HG02610 (cell line): ENCODE results near the gene TIAM2.
"Not testable (repeated sequence)": the region's sequence is repeated elsewhere in the genome, so short reads cannot be mapped to it uniquely, and the experiment has no call there.

Experiments used
- ATAC-seq: cut with Tn5 transposase; IDR thresholded peaks from one replicate; pipeline ENCODE4 v1.9.1; 2021; ENCODE audit warnings: mild to moderate bottlenecking, moderate library complexity; ENCODE audit not compliant: unreplicated experiment

The TIAM2 gene

GRCh38 chr6:155155787-155156447, 160.8 kb downstream of the TIAM2 start:
- ATAC-seq, result no peak

GRCh38 chr6:155157101-155157500, 162.0 kb downstream of the TIAM2 start:
- no peak for ATAC-seq

GRCh38 chr6:155158030-155158843, 163.1 kb downstream of the TIAM2 start:
- ATAC-seq, result peak; percentile 51

- ATAC-seq, result no peak
These were observed 167.6 kb downstream of the TIAM2 start for GRCh38 chr6:155162682-155163081.

- ATAC-seq, result no peak
These were observed 168.5 kb downstream of the TIAM2 start for GRCh38 chr6:155163601-155164000.

- ATAC-seq, result peak; percentile 43
These were observed 170.1 kb downstream of the TIAM2 start for GRCh38 chr6:155165029-155165710.

- no peak for ATAC-seq
These were observed 175.4 kb downstream of the TIAM2 start for GRCh38 chr6:155170519-155170918.

- ATAC-seq, result peak; percentile 91
These were observed 176.1 kb downstream of the TIAM2 start for GRCh38 chr6:155171109-155171746.

GRCh38 chr6:155171747-155172449, 176.8 kb downstream of the TIAM2 start:
- peak; percentile 6 for ATAC-seq

- ATAC-seq, result no peak
These were observed 178.4 kb downstream of the TIAM2 start for GRCh38 chr6:155173488-155173887.

- ATAC-seq, result peak; percentile 40
These were observed 179.6 kb downstream of the TIAM2 start for GRCh38 chr6:155174576-155175211.

- no peak for ATAC-seq
These were observed 182.3 kb downstream of the TIAM2 start for GRCh38 chr6:155177363-155177961.

GRCh38 chr6:155181498-155181897, 186.4 kb downstream of the TIAM2 start:
- ATAC-seq, result peak; percentile 88

GRCh38 chr6:155182103-155182502, 187.0 kb downstream of the TIAM2 start:
- no peak for ATAC-seq

GRCh38 chr6:155183095-155183494, 188.0 kb downstream of the TIAM2 start:
- no peak for ATAC-seq

GRCh38 chr6:155185041-155185440, 189.9 kb downstream of the TIAM2 start:
- ATAC-seq, result not testable (repeated sequence)

- ATAC-seq, result no peak
These were observed 190.4 kb downstream of the TIAM2 start for GRCh38 chr6:155185544-155185943.

GRCh38 chr6:155186052-155186658, 191.0 kb downstream of the TIAM2 start:
- peak; percentile 39 for ATAC-seq

GRCh38 chr6:155187106-155187505, 192.0 kb downstream of the TIAM2 start:
- ATAC-seq, result no peak
